Osteoblast (primary cell): ENCODE data around the gene MCM8. TPM values are rescaled to one million over a fixed set of nuclear protein-coding genes. Genes with fewer than 3 reads are reported as not detected.

Experiments used
- DNase-seq: peaks from one replicate; pipeline ENCODE4 v3.0.0; 2011; ENCODE audit warnings: low spot score, mixed read lengths; ENCODE audit not compliant: insufficient read length; ENCODE audit errors: missing footprints
- H2AFZ ChIP-seq: 2 replicates; pipeline ENCODE4 v1.6.0; 2011; ENCODE audit warnings: mild to moderate bottlenecking, low read length
- H3K27ac ChIP-seq: 2 replicates; pipeline ENCODE4 v1.5.1; 2011; ENCODE audit warnings: mild to moderate bottlenecking, low read depth, low read length, moderate library complexity
- H3K27me3 ChIP-seq: 2 replicates; pipeline ENCODE4 v1.6.0; 2012; ENCODE audit warnings: mild to moderate bottlenecking, control low read depth, inconsistent platforms, low read length, moderate library complexity; ENCODE audit not compliant: insufficient read depth
- H3K36me3 ChIP-seq: 2 replicates; pipeline ENCODE4 v1.5.1; 2011; ENCODE audit warnings: mild to moderate bottlenecking, low read length, control low read depth, moderate library complexity; ENCODE audit not compliant: insufficient read depth
- H3K4me1 ChIP-seq: 2 replicates; pipeline ENCODE4 v1.5.1; 2011; ENCODE audit warnings: mild to moderate bottlenecking, low read length, control low read depth, moderate library complexity; ENCODE audit not compliant: insufficient read depth
- H3K4me2 ChIP-seq: 2 replicates; pipeline ENCODE4 v1.6.0; 2011; ENCODE audit warnings: mild to moderate bottlenecking, low read length; ENCODE audit not compliant: insufficient read depth
- H3K4me3 ChIP-seq: fragments of 200-600 bp; sonication (generic); 3 replicates; pipeline ENCODE4 v1.5.1; 2012; ENCODE audit warnings: mild to moderate bottlenecking, low read length, inconsistent platforms; ENCODE audit not compliant: insufficient read depth
- H3K79me2 ChIP-seq: 2 replicates; pipeline ENCODE4 v1.6.0; 2012; ENCODE audit warnings: mild to moderate bottlenecking, low read length, control low read depth, inconsistent platforms; ENCODE audit not compliant: insufficient read depth
- H3K9me3 ChIP-seq: 2 replicates; pipeline ENCODE4 v1.5.1; 2011; ENCODE audit warnings: low read depth, low read length, control low read depth
- H4K20me1 ChIP-seq: 2 replicates; pipeline ENCODE4 v1.6.0; 2012; ENCODE audit warnings: mild to moderate bottlenecking, low read length, control low read depth; ENCODE audit not compliant: insufficient read depth
- small RNA-seq: library from RNA; depleted of rRNA; stranded (forward); fragments of <200 nt; gene quantifications from one replicate; pipeline ENCODE3, GENCODE V24; 2012
- total RNA-seq: library from RNA; depleted of rRNA; stranded (reverse); fragments of >200 nt; gene quantifications from 2 replicates; pipeline ENCODE4 v1.2.3, GENCODE V29; 2012
- TF ChIP-seq, protein P1 (sequence below): IDR thresholded peaks from 2 replicates; pipeline ENCODE4 v1.5.1; 2011; ENCODE audit warnings: mild to moderate bottlenecking, low read depth, low read length, moderate library complexity; ENCODE audit errors: extremely low read depth

The MCM8 gene
- total RNA-seq, 1 donor, result 3.3 TPM

DNA sequence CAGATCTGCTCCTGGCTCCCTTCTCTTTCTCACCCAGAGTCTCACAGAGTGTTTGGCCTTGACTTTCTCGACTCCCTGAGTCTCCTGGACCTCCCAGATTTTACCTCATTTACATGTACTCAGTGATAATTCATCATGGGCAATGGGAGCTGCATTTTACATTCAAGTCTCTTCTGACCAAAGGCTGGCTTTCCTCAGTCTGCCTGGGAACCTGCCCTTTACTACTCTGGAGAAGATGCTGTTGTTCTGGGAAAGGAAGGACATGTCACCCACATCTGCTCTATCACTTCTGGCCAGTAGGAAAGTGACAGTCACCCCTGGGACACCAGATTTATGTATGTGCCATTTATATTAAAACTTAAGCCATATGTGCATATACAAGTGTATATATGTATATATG is 96.0 kb downstream of the MCM8 start:
- Histone ChIP-seq H3K4me2 (no peak overlapping the region), H2AFZ (no peak overlapping the region), H3K4me3 (no peak overlapping the region), H3K27ac (no peak overlapping the region), H4K20me1 (no peaks in the 10 kb centered on the region), H3K36me3 (no peaks in the 10 kb centered on the region), H3K27me3 (peaks cover 5% of the 10 kb centered on the region), H3K4me1 (peaks cover 4% of the 10 kb centered on the region), H3K9me3 (no peaks in the 10 kb centered on the region), H3K79me2 (no peaks in the 10 kb centered on the region)
- DNase-seq, result no peak
- TF ChIP-seq, protein P1, sequence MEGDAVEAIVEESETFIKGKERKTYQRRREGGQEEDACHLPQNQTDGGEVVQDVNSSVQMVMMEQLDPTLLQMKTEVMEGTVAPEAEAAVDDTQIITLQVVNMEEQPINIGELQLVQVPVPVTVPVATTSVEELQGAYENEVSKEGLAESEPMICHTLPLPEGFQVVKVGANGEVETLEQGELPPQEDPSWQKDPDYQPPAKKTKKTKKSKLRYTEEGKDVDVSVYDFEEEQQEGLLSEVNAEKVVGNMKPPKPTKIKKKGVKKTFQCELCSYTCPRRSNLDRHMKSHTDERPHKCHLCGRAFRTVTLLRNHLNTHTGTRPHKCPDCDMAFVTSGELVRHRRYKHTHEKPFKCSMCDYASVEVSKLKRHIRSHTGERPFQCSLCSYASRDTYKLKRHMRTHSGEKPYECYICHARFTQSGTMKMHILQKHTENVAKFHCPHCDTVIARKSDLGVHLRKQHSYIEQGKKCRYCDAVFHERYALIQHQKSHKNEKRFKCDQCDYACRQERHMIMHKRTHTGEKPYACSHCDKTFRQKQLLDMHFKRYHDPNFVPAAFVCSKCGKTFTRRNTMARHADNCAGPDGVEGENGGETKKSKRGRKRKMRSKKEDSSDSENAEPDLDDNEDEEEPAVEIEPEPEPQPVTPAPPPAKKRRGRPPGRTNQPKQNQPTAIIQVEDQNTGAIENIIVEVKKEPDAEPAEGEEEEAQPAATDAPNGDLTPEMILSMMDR, result no peak

DNA sequence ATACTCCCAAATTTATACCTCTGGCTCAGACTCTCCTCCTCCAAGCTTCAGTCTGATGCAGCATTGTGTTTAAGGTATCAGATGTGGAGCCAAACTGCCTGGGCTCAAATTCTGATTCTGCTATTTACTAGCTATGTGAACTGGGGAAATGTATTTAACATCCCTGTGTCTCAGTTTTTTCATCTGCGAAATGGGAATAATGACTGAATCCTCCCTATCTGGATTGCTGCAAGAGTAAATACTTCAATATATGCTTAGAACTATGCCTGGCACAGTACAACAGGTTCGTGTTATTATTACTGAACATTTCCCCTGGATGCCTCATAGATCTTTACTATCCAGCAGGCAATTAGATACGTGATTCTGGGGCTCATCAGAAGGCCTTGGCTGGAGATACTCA is 97.9 kb downstream of the MCM8 start:
- no peak for DNase-seq
- Histone ChIP-seq H2AFZ (no peak overlapping the region), H3K36me3 (no peaks in the 10 kb centered on the region), H3K9me3 (no peaks in the 10 kb centered on the region), H3K27ac (no peak overlapping the region), H3K79me2 (no peaks in the 10 kb centered on the region), H3K4me3 (no peak overlapping the region), H4K20me1 (no peaks in the 10 kb centered on the region), H3K4me2 (no peak overlapping the region), H3K27me3 (peaks cover 14% of the 10 kb centered on the region), H3K4me1 (peaks cover 8% of the 10 kb centered on the region)
- TF ChIP-seq, protein P1, result no peak

Small RNAs within 50 kb of the gene (small RNA-seq; reads per million reads assigned to genes)
- gene RF00019 (not detected), gene RN7SL498P (not detected)

Other genes with a start within 250 kb of the MCM8 start
- 1.4 and 1.5 TPM in 2 replicates for gene SHLD1, start 200.3 kb upstream of the MCM8 start, total RNA-seq
- not detected in 2 replicates for gene CHGB, start 39.1 kb upstream of the MCM8 start, total RNA-seq
- gene TRMT6, start 119 bp upstream of the MCM8 start, total RNA-seq, result 5.4 and 5.9 TPM in 2 replicates
- gene CRLS1, start 55.5 kb downstream of the MCM8 start, total RNA-seq, result 37.6 and 42.1 TPM in 2 replicates
- gene LRRN4, start 103.4 kb downstream of the MCM8 start, total RNA-seq, result not detected in 2 replicates
- gene FERMT1, start 172.4 kb downstream of the MCM8 start, total RNA-seq, result 2.1 and 2.5 TPM in 2 replicates